IPS-20b (cell line): ENCODE results near the gene RPH3AL.

Experiments
- H3K27ac ChIP-seq: one replicate; pipeline ENCODE4 v1.5.1; 2013; ENCODE audit warnings: low read length
- H3K27me3 ChIP-seq: 2 replicates; pipeline ENCODE4 v1.6.1; 2013; ENCODE audit warnings: mild to moderate bottlenecking, low read length, inconsistent platforms; ENCODE audit not compliant: insufficient read depth
- H3K36me3 ChIP-seq: 2 replicates; pipeline ENCODE4 v1.6.1; 2013; ENCODE audit warnings: low read depth, mild to moderate bottlenecking, inconsistent platforms, low read length, moderate library complexity; ENCODE audit not compliant: insufficient read depth
- H3K4me1 ChIP-seq: 2 replicates; pipeline ENCODE4 v1.6.1; 2013; ENCODE audit warnings: mild to moderate bottlenecking, control low read depth, inconsistent platforms, low read length, moderate library complexity; ENCODE audit not compliant: insufficient read depth
- H3K4me3 ChIP-seq: 2 replicates; pipeline ENCODE4 v1.5.1; 2013; ENCODE audit warnings: mild to moderate bottlenecking, low read length, inconsistent platforms
- H3K9ac ChIP-seq: 2 replicates; pipeline ENCODE4 v1.6.1; 2013; ENCODE audit warnings: low read depth, mild to moderate bottlenecking, inconsistent platforms, low read length, moderate library complexity
- H3K9me3 ChIP-seq: 2 replicates; pipeline ENCODE4 v1.6.1; 2013; ENCODE audit warnings: mild to moderate bottlenecking, low read depth, low read length, inconsistent platforms; ENCODE audit not compliant: insufficient read depth

RPH3AL gene

DNA sequence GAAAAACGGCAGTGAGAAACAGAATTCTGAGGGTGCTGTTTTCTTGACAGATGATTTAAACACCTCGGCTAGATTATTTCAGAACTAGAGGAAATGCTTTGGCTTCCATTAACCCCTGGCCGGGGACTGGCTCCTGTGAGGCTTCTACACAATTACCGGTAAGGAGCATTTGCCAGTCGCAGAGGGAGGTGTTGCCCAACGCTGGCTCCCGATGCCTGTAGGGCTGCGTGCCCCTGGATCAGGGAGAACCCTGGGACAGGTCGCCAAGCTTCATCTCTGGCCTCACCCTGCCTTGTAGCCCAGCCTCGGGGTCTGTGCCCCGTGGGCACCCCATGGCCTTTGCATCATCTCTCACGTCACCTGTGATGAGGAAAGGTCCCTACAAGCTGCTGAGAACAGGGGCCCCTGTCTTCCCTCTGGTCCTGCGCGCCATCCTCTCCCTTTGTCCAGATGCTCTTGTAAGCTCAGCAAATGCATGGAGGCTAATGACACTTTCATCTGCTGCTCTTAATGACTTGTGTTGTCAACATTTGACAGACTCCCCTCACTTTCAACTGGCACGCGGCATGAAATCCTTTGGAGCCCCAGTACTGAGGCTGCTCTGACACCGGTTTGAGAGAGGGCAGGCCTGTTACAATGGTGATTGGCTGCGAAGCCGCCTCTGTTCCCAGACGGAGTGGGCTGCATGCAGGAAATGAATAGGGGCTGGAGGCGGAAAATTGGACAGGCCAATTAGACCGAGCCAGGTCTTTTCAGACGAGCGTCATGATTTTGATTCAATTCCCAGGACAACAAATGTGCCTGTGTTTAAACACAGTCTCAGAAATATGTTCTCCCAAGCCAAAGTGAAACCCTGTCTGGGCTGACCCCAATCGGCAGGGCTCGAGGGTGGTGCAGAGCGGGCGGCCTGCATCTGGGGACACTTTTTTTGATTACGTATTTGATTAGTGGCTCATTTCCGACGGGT, 85.6 kb downstream of the RPH3AL start:
- Histone ChIP-seq H3K9ac (no peak overlapping the region), H3K4me1 (no peaks in the 10 kb centered on the region), H3K9me3 (peaks cover under 1% of the 10 kb centered on the region; the same call in 1 of the 2 replicates), H3K36me3 (no peaks in the 10 kb centered on the region), H3K4me3 (no peak overlapping the region), H3K27ac (no peak overlapping the region), H3K27me3 (no peaks in the 10 kb centered on the region)

DNA sequence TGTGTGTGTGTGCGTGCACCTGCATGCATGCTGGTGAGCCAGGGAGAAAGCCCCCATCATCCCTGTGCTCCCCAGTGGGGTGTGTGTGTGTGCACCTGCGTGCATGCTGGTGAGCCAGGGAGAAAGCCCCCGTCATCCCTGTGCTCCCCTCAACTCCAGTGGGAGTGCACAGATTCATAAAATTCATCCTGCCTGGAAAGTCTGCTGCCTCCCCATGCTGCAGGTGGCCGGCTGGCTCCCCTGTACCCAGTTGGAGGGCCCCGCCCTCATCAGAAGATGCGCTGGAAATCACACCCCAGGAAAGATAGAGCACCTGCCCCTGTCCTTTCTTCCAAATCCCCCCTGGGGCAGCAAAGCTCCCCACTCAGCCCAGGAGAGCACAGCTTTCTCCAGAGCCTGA, 86.4 kb downstream of the RPH3AL start:
- no peak overlapping the region for H3K27ac ChIP-seq
- H3K9ac ChIP-seq: no peak overlapping the region
- H3K4me1 ChIP-seq: no peaks in the 10 kb centered on the region; the same call in 1 of the 2 replicates
- H3K4me3 ChIP-seq: no peak overlapping the region
- peaks cover 3% of the 10 kb centered on the region; the same call in 1 of the 2 replicates for H3K27me3 ChIP-seq
- peaks cover 6% of the 10 kb centered on the region for H3K9me3 ChIP-seq
- no peaks in the 10 kb centered on the region for H3K36me3 ChIP-seq

DNA sequence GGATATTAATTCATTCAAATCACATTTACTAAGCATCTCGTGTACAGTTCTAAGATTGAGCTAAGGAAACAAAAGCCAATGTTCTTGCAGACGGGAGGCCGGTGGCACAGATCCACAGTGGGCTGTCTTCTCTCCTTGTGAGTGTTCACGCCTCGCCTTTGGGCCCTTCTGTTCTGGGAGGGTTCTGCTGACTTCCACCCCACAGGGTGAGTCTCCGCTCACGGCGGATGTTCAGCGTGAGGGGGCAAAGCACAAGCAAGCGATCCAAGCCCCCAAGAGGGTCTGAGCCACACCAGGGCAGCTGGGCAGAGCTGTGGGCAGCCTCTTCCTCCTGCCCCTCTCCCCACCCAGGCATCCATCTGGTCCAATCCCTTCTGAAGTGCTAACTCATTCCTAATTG, 86.9 kb downstream of the RPH3AL start:
- Histone ChIP-seq H3K27me3 (peaks cover 8% of the 10 kb centered on the region; the same call in 1 of the 2 replicates), H3K36me3 (no peaks in the 10 kb centered on the region), H3K4me3 (no peak overlapping the region), H3K9ac (no peak overlapping the region), H3K4me1 (peaks cover 2% of the 10 kb centered on the region; the same call in 1 of the 2 replicates), H3K27ac (no peak overlapping the region), H3K9me3 (peaks cover 6% of the 10 kb centered on the region)

DNA sequence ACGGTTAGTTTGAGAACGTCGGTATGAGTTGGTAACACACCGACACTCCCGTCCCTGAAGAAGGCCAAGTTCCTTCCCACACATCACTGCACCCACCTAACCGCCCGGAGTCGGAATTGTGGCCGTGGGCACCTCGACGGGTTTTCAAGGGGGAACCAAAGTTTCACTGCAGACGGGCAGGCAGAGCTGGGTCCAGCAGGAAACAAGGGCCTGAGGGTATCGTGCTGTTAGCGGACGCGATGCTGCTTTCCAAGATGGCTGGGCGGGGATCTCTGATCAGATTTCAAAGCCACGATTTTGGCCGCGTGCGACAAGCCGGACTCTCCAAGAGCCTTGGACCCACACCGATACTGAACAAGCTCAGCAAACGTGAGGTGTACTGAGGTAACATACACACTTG, 88.8 kb downstream of the RPH3AL start:
- Histone ChIP-seq H3K27me3 (peaks cover 16% of the 10 kb centered on the region), H3K9ac (no peak overlapping the region), H3K36me3 (no peaks in the 10 kb centered on the region), H3K27ac (no peak overlapping the region), H3K4me1 (peaks cover 15% of the 10 kb centered on the region; the same call in 1 of the 2 replicates), H3K4me3 (no peak overlapping the region), H3K9me3 (peaks cover 6% of the 10 kb centered on the region)

GRCh38 chr17:263271-263670, 89.3 kb downstream of the RPH3AL start:
- H3K27me3 ChIP-seq: peaks cover 17% of the 10 kb centered on the region
- H3K36me3 ChIP-seq: no peaks in the 10 kb centered on the region
- peaks cover 18% of the 10 kb centered on the region; the same call in 1 of the 2 replicates for H3K4me1 ChIP-seq
- peaks cover 6% of the 10 kb centered on the region for H3K9me3 ChIP-seq
- no peak overlapping the region for H3K9ac ChIP-seq
- H3K27ac ChIP-seq: no peak overlapping the region
- H3K4me3 ChIP-seq: no peak overlapping the region

DNA sequence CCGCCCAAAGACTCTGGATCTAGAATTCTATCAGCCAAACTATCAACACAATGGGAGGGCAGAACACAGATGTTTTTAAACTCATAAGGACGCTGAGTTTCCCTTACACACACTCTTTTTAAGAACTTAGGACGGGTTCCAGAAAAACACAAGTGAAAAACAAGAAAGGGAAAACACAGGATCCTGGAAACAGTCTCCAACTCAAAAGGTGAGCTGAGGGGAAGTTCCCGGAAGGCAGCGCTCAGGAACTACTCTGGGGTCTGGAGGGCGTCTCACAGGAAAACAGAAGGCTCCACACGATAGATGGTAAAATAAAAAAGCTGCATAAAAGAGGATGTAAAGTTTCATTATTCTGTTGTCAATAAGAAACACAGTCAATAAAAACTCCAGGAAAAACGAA, 91.0 kb downstream of the RPH3AL start:
- H3K4me3 ChIP-seq: no peak overlapping the region
- no peaks in the 10 kb centered on the region for H3K36me3 ChIP-seq
- peaks cover 6% of the 10 kb centered on the region for H3K9me3 ChIP-seq
- H3K4me1 ChIP-seq: peaks cover 18% of the 10 kb centered on the region; the same call in 1 of the 2 replicates
- peaks cover 17% of the 10 kb centered on the region for H3K27me3 ChIP-seq
- no peak overlapping the region for H3K9ac ChIP-seq
- H3K27ac ChIP-seq: no peak overlapping the region

GRCh38 chr17:260944-261343, 91.7 kb downstream of the RPH3AL start:
- H3K4me1 ChIP-seq: peaks cover 18% of the 10 kb centered on the region; the same call in 1 of the 2 replicates
- no peak overlapping the region for H3K27ac ChIP-seq
- no peak overlapping the region for H3K9ac ChIP-seq
- H3K9me3 ChIP-seq: peaks cover 6% of the 10 kb centered on the region
- H3K27me3 ChIP-seq: peaks cover 17% of the 10 kb centered on the region
- H3K36me3 ChIP-seq: no peaks in the 10 kb centered on the region
- H3K4me3 ChIP-seq: no peak overlapping the region

- Histone ChIP-seq H3K36me3 (no peaks in the 10 kb centered on the region), H3K9ac (no peak overlapping the region), H3K27ac (no peak overlapping the region), H3K4me3 (peak overlapping the region; percentile 31; the same call in 1 of the 2 replicates), H3K9me3 (peaks cover 6% of the 10 kb centered on the region), H3K4me1 (peaks cover 18% of the 10 kb centered on the region; the same call in 1 of the 2 replicates), H3K27me3 (peaks cover 17% of the 10 kb centered on the region)
These were observed 92.4 kb downstream of the RPH3AL start for GRCh38 chr17:260031-260791.

GRCh38 chr17:259341-259976, 93.1 kb downstream of the RPH3AL start:
- peak overlapping the region; percentile 31; the same call in 1 of the 2 replicates for H3K4me3 ChIP-seq

DNA sequence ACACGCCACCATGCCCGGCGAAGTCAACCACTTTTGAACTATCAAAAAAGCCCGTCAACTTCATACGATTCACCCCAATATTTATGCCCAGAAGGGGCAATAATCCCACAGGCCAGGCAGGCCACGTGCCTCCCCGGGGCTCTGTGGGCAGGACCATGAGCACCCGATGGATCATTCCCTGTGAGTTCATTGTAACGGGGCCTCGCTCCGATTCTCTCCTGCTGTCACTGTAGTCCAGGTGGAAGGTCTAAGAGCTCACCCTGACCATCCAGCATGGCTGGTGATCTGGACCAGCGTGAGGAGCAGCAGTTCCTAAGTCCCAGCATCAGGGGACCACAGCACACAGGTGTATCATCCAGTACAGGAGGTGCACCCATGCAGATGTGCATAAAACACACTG, 93.7 kb downstream of the RPH3AL start:
- H3K27ac ChIP-seq: no peak overlapping the region
- peak overlapping the region; percentile 31; the same call in 1 of the 2 replicates for H3K4me3 ChIP-seq
- H3K27me3 ChIP-seq: peaks cover 17% of the 10 kb centered on the region
- H3K9me3 ChIP-seq: peaks cover 6% of the 10 kb centered on the region
- H3K36me3 ChIP-seq: no peaks in the 10 kb centered on the region
- H3K4me1 ChIP-seq: peaks cover 18% of the 10 kb centered on the region; the same call in 1 of the 2 replicates
- peak overlapping the region; percentile 3; the same call in 1 of the 2 replicates for H3K9ac ChIP-seq

More at GRCh38 chr17:259341-259976, 93.1 kb downstream of the RPH3AL start:
- H3K4me1 ChIP-seq: peaks cover 18% of the 10 kb centered on the region; the same call in 1 of the 2 replicates
- H3K27me3 ChIP-seq: peaks cover 17% of the 10 kb centered on the region
- H3K36me3 ChIP-seq: no peaks in the 10 kb centered on the region
- H3K9me3 ChIP-seq: peaks cover 6% of the 10 kb centered on the region
- H3K27ac ChIP-seq: no peak overlapping the region
- peak overlapping the region; percentile 3; the same call in 1 of the 2 replicates for H3K9ac ChIP-seq
